ENCODE data around the gene KAZN. TPM values are rescaled to one million over a fixed set of nuclear protein-coding genes. Genes with fewer than 3 reads are reported as not detected.

Gene KAZN
- total RNA-seq, 1 donor from 2014 or later = 9.4 TPM

GRCh38 chr1:14662116-14662515 is 63.6 kb downstream of the KAZN start:
- H3K36me3 Mint-ChIP-seq (ENCODE audit: low read depth, unreplicated experiment) = no peaks in the 10 kb centered on the region
- Histone ChIP-seq H2AFZ (ENCODE audit: low read depth, low read length) (no peak overlapping the region), H3K9me3 (ENCODE audit: insufficient read depth, low read depth, low read length) (no peaks in the 10 kb centered on the region), H3K27ac (ENCODE audit: low read depth, low read length) (no peak overlapping the region), H3K79me2 (ENCODE audit: insufficient read depth, low read length) (no peaks in the 10 kb centered on the region), H3K36me3 (ENCODE audit: insufficient read depth, low read length) (no peaks in the 10 kb centered on the region), H3K4me1 (ENCODE audit: insufficient read depth, low read length) (no peaks in the 10 kb centered on the region), H4K20me1 (ENCODE audit: insufficient read depth, low read length) (no peaks in the 10 kb centered on the region), H3K27me3 (ENCODE audit: insufficient read depth, low read length) (peaks cover 2% of the 10 kb centered on the region), H3K9ac (ENCODE audit: low read length) (no peak overlapping the region), H3K4me3 (ENCODE audit: insufficient read depth, low read depth, low read length) (no peak overlapping the region), H3K4me2 (ENCODE audit: low read length) (no peak overlapping the region)
- no peaks in the 10 kb centered on the region for H3K9me3 Mint-ChIP-seq (ENCODE audit: unreplicated experiment)
- no peak for DNase-seq (ENCODE audit: low read depth)
- no peak overlapping the region for H3K4me3 Mint-ChIP-seq (ENCODE audit: unreplicated experiment)
- no peak for FAIRE-seq
- no peaks in the 10 kb centered on the region for H3K4me1 Mint-ChIP-seq (ENCODE audit: low read depth, unreplicated experiment)
- TF ChIP-seq, protein P1, sequence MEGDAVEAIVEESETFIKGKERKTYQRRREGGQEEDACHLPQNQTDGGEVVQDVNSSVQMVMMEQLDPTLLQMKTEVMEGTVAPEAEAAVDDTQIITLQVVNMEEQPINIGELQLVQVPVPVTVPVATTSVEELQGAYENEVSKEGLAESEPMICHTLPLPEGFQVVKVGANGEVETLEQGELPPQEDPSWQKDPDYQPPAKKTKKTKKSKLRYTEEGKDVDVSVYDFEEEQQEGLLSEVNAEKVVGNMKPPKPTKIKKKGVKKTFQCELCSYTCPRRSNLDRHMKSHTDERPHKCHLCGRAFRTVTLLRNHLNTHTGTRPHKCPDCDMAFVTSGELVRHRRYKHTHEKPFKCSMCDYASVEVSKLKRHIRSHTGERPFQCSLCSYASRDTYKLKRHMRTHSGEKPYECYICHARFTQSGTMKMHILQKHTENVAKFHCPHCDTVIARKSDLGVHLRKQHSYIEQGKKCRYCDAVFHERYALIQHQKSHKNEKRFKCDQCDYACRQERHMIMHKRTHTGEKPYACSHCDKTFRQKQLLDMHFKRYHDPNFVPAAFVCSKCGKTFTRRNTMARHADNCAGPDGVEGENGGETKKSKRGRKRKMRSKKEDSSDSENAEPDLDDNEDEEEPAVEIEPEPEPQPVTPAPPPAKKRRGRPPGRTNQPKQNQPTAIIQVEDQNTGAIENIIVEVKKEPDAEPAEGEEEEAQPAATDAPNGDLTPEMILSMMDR (IDR thresholded peaks at IDR 0.05; ENCODE audit: insufficient read depth, low read depth, low read length) = no peak
- TF ChIP-seq EZH2 (IDR thresholded peaks at IDR 0.05; ENCODE audit: insufficient read depth, low read length) = no peak
- H3K27ac Mint-ChIP-seq (ENCODE audit: unreplicated experiment) = no peak overlapping the region
- H3K27me3 Mint-ChIP-seq (ENCODE audit: low read depth, unreplicated experiment) = peaks cover 2% of the 10 kb centered on the region

- H4K20me1 ChIP-seq (ENCODE audit: insufficient read depth, low read length) = no peaks in the 10 kb centered on the region
- H3K4me1 ChIP-seq (ENCODE audit: insufficient read depth, low read length) = no peaks in the 10 kb centered on the region
- no peaks in the 10 kb centered on the region for H3K9me3 ChIP-seq (ENCODE audit: insufficient read depth, low read depth, low read length)
- H3K9ac ChIP-seq (ENCODE audit: low read length) = no peak overlapping the region
- H3K79me2 ChIP-seq (ENCODE audit: insufficient read depth, low read length) = no peaks in the 10 kb centered on the region
- no peak overlapping the region for H3K4me3 Mint-ChIP-seq (ENCODE audit: unreplicated experiment)
- DNase-seq (ENCODE audit: low read depth) = no peak
- H3K9me3 Mint-ChIP-seq (ENCODE audit: unreplicated experiment) = no peaks in the 10 kb centered on the region
- no peak overlapping the region for H3K4me3 ChIP-seq (ENCODE audit: insufficient read depth, low read depth, low read length)
- peaks cover 5% of the 10 kb centered on the region for H3K27me3 Mint-ChIP-seq (ENCODE audit: low read depth, unreplicated experiment)
- H3K4me1 Mint-ChIP-seq (ENCODE audit: low read depth, unreplicated experiment) = no peaks in the 10 kb centered on the region
- no peaks in the 10 kb centered on the region for H3K36me3 Mint-ChIP-seq (ENCODE audit: low read depth, unreplicated experiment)
- no peak for FAIRE-seq
- TF ChIP-seq, protein P1 (IDR thresholded peaks at IDR 0.05; ENCODE audit: insufficient read depth, low read depth, low read length) = no peak
- no peak for TF ChIP-seq EZH2 (IDR thresholded peaks at IDR 0.05; ENCODE audit: insufficient read depth, low read length)
- no peak overlapping the region for H3K27ac ChIP-seq (ENCODE audit: low read depth, low read length)
- no peak overlapping the region for H2AFZ ChIP-seq (ENCODE audit: low read depth, low read length)
- H3K27me3 ChIP-seq (ENCODE audit: insufficient read depth, low read length) = no peaks in the 10 kb centered on the region
- no peaks in the 10 kb centered on the region for H3K36me3 ChIP-seq (ENCODE audit: insufficient read depth, low read length)
- H3K4me2 ChIP-seq (ENCODE audit: low read length) = no peak overlapping the region
- H3K27ac Mint-ChIP-seq (ENCODE audit: unreplicated experiment) = no peak overlapping the region
These were observed 65.3 kb downstream of the KAZN start for GRCh38 chr1:14663773-14664172.

DNA sequence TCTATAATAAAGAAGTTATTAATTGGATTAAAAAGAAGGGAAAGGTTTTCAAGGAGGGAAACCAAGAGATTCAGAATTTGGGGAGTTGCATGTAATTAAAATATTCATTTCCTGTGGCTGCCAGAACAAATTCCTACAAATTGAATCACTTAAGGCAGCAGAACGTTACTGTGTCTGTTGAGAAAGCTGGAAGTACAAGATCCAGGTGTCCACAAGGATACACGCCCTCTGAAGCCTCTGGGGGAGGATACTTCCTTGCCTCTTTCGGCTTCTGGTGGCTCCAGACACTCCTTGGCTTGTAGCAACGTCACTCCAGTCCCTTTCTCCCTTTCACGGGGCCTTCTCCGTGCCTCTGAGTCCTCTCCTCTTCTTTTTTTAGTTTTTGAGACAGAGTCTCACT is 67.9 kb downstream of the KAZN start:
- H3K27me3 Mint-ChIP-seq (ENCODE audit: low read depth, unreplicated experiment) = peaks cover 5% of the 10 kb centered on the region
- no peak overlapping the region for H3K9ac ChIP-seq (ENCODE audit: low read length)
- H3K4me2 ChIP-seq (ENCODE audit: low read length) = no peak overlapping the region
- H2AFZ ChIP-seq (ENCODE audit: low read depth, low read length) = no peak overlapping the region
- no peak for FAIRE-seq
- peak; percentile 23 for DNase-seq (ENCODE audit: low read depth)
- no peaks in the 10 kb centered on the region for H3K36me3 ChIP-seq (ENCODE audit: insufficient read depth, low read length)
- no peak overlapping the region for H3K27ac ChIP-seq (ENCODE audit: low read depth, low read length)
- H3K4me1 Mint-ChIP-seq (ENCODE audit: low read depth, unreplicated experiment) = no peaks in the 10 kb centered on the region
- no peaks in the 10 kb centered on the region for H3K36me3 Mint-ChIP-seq (ENCODE audit: low read depth, unreplicated experiment)
- H3K9me3 Mint-ChIP-seq (ENCODE audit: unreplicated experiment) = no peaks in the 10 kb centered on the region
- H3K27me3 ChIP-seq (ENCODE audit: insufficient read depth, low read length) = no peaks in the 10 kb centered on the region
- H3K9me3 ChIP-seq (ENCODE audit: insufficient read depth, low read depth, low read length) = no peaks in the 10 kb centered on the region
- TF ChIP-seq, protein P1 (IDR thresholded peaks at IDR 0.05; ENCODE audit: insufficient read depth, low read depth, low read length) = no peak
- TF ChIP-seq EZH2 (IDR thresholded peaks at IDR 0.05; ENCODE audit: insufficient read depth, low read length) = no peak
- H3K4me3 ChIP-seq (ENCODE audit: insufficient read depth, low read depth, low read length) = no peak overlapping the region
- H3K4me3 Mint-ChIP-seq (ENCODE audit: unreplicated experiment) = no peak overlapping the region
- H4K20me1 ChIP-seq (ENCODE audit: insufficient read depth, low read length) = no peaks in the 10 kb centered on the region
- no peak overlapping the region for H3K27ac Mint-ChIP-seq (ENCODE audit: unreplicated experiment)
- no peaks in the 10 kb centered on the region for H3K79me2 ChIP-seq (ENCODE audit: insufficient read depth, low read length)
- H3K4me1 ChIP-seq (ENCODE audit: insufficient read depth, low read length) = no peaks in the 10 kb centered on the region
